GM23248 (cell line): ENCODE results near the gene GRIK3.

Experiments
- EZH2 ChIP-seq: fragments of 200-600 bp; sonication (generic); IDR thresholded peaks from 2 replicates; pipeline ENCODE4 v1.6.1; 2018; ENCODE audit warnings: antibody characterized with exemption, mild to moderate bottlenecking; ENCODE audit not compliant: insufficient read depth, poor library complexity, severe bottlenecking
- EZH2phosphoT487 ChIP-seq: fragments of 200-600 bp; sonication (generic); IDR thresholded peaks from 2 replicates; pipeline ENCODE4 v1.6.1; 2018; ENCODE audit warnings: antibody characterized with exemption, moderate library complexity, mild to moderate bottlenecking, low read depth; ENCODE audit not compliant: insufficient read depth

DNA sequence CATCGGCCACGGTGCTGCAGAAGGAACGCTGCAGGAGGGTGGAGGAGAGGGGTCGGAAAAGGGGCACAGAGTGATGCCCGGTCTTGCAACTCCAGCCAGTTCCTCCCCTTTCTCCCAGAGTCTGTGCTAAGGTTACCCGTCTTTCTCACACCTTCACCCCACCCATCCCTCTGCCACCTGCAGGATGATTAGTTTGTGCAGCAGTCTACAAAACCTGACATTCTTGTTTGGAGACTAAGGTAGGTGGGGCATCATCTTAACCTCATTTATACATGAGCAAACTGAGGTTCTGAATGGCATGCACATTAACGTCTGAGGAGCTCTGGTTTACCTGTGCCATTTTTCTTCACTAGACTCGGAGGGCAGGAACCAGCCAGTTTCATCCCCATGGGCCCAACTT lies 232.3 kb downstream of the GRIK3 start:
- TF ChIP-seq EZH2 (no peak), EZH2phosphoT487 (no peak)
